ENCODE results near the gene ANO6.

Gene ANO6

GRCh38 chr12:45421736-45422135, 205.8 kb downstream of the ANO6 start:
- no peak overlapping the region for H3K27ac ChIP-seq
- H3K4me3 ChIP-seq, result no peak overlapping the region

- no peak overlapping the region for H3K27ac ChIP-seq
- H3K4me3 ChIP-seq, result no peak overlapping the region
These were observed 208.0 kb downstream of the ANO6 start for GRCh38 chr12:45423931-45424330.

GRCh38 chr12:45425426-45425825, 209.5 kb downstream of the ANO6 start:
- H3K4me3 ChIP-seq, result no peak overlapping the region
- no peak overlapping the region for H3K27ac ChIP-seq

- no peak overlapping the region for H3K27ac ChIP-seq
- no peak overlapping the region for H3K4me3 ChIP-seq
These were observed 210.4 kb downstream of the ANO6 start for GRCh38 chr12:45426294-45426693.

- H3K27ac ChIP-seq, result no peak overlapping the region
- no peak overlapping the region for H3K4me3 ChIP-seq
These were observed 211.1 kb downstream of the ANO6 start for GRCh38 chr12:45427042-45427441.

GRCh38 chr12:45429831-45430230, 213.9 kb downstream of the ANO6 start:
- H3K27ac ChIP-seq, result no peak overlapping the region

GRCh38 chr12:45431126-45431525, 215.2 kb downstream of the ANO6 start:
- H3K27ac ChIP-seq, result no peak overlapping the region

More at GRCh38 chr12:45429831-45430230, 213.9 kb downstream of the ANO6 start:
- H3K4me3 ChIP-seq, result no peak overlapping the region

GRCh38 chr12:45432710-45433109, 216.8 kb downstream of the ANO6 start:
- Histone ChIP-seq H3K4me3 (no peak overlapping the region), H3K27ac (no peak overlapping the region)

More at GRCh38 chr12:45431126-45431525, 215.2 kb downstream of the ANO6 start:
- H3K4me3 ChIP-seq, result no peak overlapping the region

GRCh38 chr12:45433441-45433868, 217.6 kb downstream of the ANO6 start:
- no peak overlapping the region for H3K27ac ChIP-seq
- no peak overlapping the region for H3K4me3 ChIP-seq

- H3K4me3 ChIP-seq, result no peak overlapping the region
- H3K27ac ChIP-seq, result no peak overlapping the region
These were observed 218.2 kb downstream of the ANO6 start for GRCh38 chr12:45434094-45434493.

- Histone ChIP-seq H3K27ac (peak overlapping the region in 3 of 21 experiments; percentile 30 to 66 (median 32)), H3K4me3 (no peak overlapping the region)
These were observed 220.2 kb downstream of the ANO6 start for GRCh38 chr12:45435945-45436710.

- Histone ChIP-seq H3K27ac (no peak overlapping the region), H3K4me3 (no peak overlapping the region)
These were observed 223.1 kb downstream of the ANO6 start for GRCh38 chr12:45439039-45439438.

GRCh38 chr12:45446013-45446412, 230.1 kb downstream of the ANO6 start:
- Histone ChIP-seq H3K4me3 (no peak overlapping the region), H3K27ac (no peak overlapping the region)

- Histone ChIP-seq H3K4me3 (no peak overlapping the region), H3K27ac (peak overlapping the region in 9 of 21 experiments; percentile 8 to 73 (median 32))
These were observed 242.3 kb downstream of the ANO6 start for GRCh38 chr12:45458238-45458637.

GRCh38 chr12:45458854-45459807, 243.2 kb downstream of the ANO6 start:
- H3K27ac ChIP-seq, result peak overlapping the region in 15 of 21 experiments; percentile 1 to 73 (median 32)
- H3K4me3 ChIP-seq, result no peak overlapping the region

GRCh38 chr12:45462506-45462905, 246.6 kb downstream of the ANO6 start:
- H3K27ac ChIP-seq, result no peak overlapping the region

GRCh38 chr12:45464699-45465098, 248.8 kb downstream of the ANO6 start:
- Histone ChIP-seq H3K4me3 (no peak overlapping the region), H3K27ac (no peak overlapping the region)

More at GRCh38 chr12:45462506-45462905, 246.6 kb downstream of the ANO6 start:
- no peak overlapping the region for H3K4me3 ChIP-seq

- Histone ChIP-seq H3K27ac (no peak overlapping the region), H3K4me3 (no peak overlapping the region)
These were observed 253.1 kb downstream of the ANO6 start for GRCh38 chr12:45468751-45469615.

- no peak overlapping the region for H3K27ac ChIP-seq
- no peak overlapping the region for H3K4me3 ChIP-seq
These were observed 254.0 kb downstream of the ANO6 start for GRCh38 chr12:45469902-45470301.

- H3K4me3 ChIP-seq, result no peak overlapping the region
- no peak overlapping the region for H3K27ac ChIP-seq
These were observed 257.7 kb downstream of the ANO6 start for GRCh38 chr12:45473636-45474035.

Measured in skin epidermis (tissue), 12 donors.